OCI-LY1 (cell line): ENCODE measurements around the gene SMAD1.
A peak's percentile ranks its signal among the peaks of the same experiment; 100 is the strongest.

Experiments used
- H2AFZ ChIP-seq: fragments of 200-600 bp; sonication (generic), shearing (Covaris generic); 2 replicates; pipeline ENCODE4 v1.6.0; 2014; ENCODE audit warnings: antibody characterized with exemption, mild to moderate bottlenecking, low read length
- H3F3A ChIP-seq: fragments of 200-600 bp; sonication (generic), shearing (Covaris generic); 2 replicates; pipeline ENCODE4 v1.6.0; 2014; ENCODE audit warnings: mild to moderate bottlenecking, antibody characterized with exemption, low read length, moderate library complexity; ENCODE audit not compliant: insufficient read depth
- H3K27ac ChIP-seq: fragments of 200-600 bp; sonication (generic); 2 replicates; pipeline ENCODE4 v1.5.1; 2014; ENCODE audit warnings: low read length, mixed run types, mild to moderate bottlenecking, low read depth; ENCODE audit not compliant: poor library complexity, severe bottlenecking
- H3K27me3 ChIP-seq: fragments of 200-600 bp; sonication (generic); 2 replicates; pipeline ENCODE4 v1.6.0; 2014; ENCODE audit warnings: antibody characterized with exemption, mild to moderate bottlenecking, low read length, moderate library complexity; ENCODE audit not compliant: insufficient read depth
- H3K36me3 ChIP-seq: fragments of 200-600 bp; sonication (generic); 2 replicates; pipeline ENCODE4 v1.6.1; 2014; ENCODE audit warnings: mild to moderate bottlenecking, antibody characterized with exemption, low read length, moderate library complexity, mixed read lengths; ENCODE audit not compliant: insufficient read depth
- H3K4me1 ChIP-seq: fragments of 200-600 bp; sonication (generic); 2 replicates; pipeline ENCODE4 v1.5.1; 2014; ENCODE audit warnings: mild to moderate bottlenecking, low read length, moderate library complexity; ENCODE audit not compliant: insufficient read depth, severe bottlenecking
- H3K4me2 ChIP-seq: fragments of 200-600 bp; sonication (generic), shearing (Covaris generic); 2 replicates; pipeline ENCODE4 v1.6.1; 2014; ENCODE audit warnings: low read length
- H3K4me3 ChIP-seq: fragments of 200-600 bp; sonication (generic); 2 replicates; pipeline ENCODE4 v1.5.1; 2014; ENCODE audit warnings: low read length, low read depth, mild to moderate bottlenecking, mixed read lengths; ENCODE audit not compliant: poor library complexity, severe bottlenecking
- H3K79me2 ChIP-seq: fragments of 200-600 bp; shearing (Covaris generic); 2 replicates; pipeline ENCODE4 v1.6.1; 2016; ENCODE audit warnings: mixed run types, low read length, mixed read lengths; ENCODE audit not compliant: insufficient read depth
- H3K9ac ChIP-seq: fragments of 200-600 bp; sonication (generic), shearing (Covaris generic); 2 replicates; pipeline ENCODE4 v1.6.1; 2014; ENCODE audit warnings: mild to moderate bottlenecking, low read length, mixed read lengths
- H3K9me2 ChIP-seq: fragments of 200-600 bp; sonication (generic), shearing (Covaris generic); 2 replicates; pipeline ENCODE4 v1.6.1; 2014; ENCODE audit warnings: low read depth, mild to moderate bottlenecking, low read length, mixed read lengths
- H3K9me3 ChIP-seq: fragments of 200-600 bp; shearing (Covaris generic); 2 replicates; pipeline ENCODE4 v1.6.1; 2014; ENCODE audit warnings: low read length, mixed read lengths
- H4K20me1 ChIP-seq: fragments of 200-600 bp; sonication (generic), shearing (Covaris generic); 2 replicates; pipeline ENCODE4 v1.6.0; 2016; ENCODE audit warnings: mild to moderate bottlenecking, low read length; ENCODE audit not compliant: insufficient read depth
- CTCF ChIP-seq: fragments of 200-600 bp; sonication (generic), shearing (Covaris generic); IDR thresholded peaks from 2 replicates; pipeline ENCODE4 v1.5.1; 2017; ENCODE audit warnings: mild to moderate bottlenecking, antibody characterized with exemption, low read length, moderate library complexity, mixed read lengths
- EZH2 ChIP-seq: fragments of 200-600 bp; sonication (generic), shearing (Covaris generic); IDR thresholded peaks from 2 replicates; pipeline ENCODE4 v1.8.0; 2017; ENCODE audit warnings: borderline replicate concordance, mixed run types, mild to moderate bottlenecking, antibody characterized with exemption, low read length, moderate library complexity, mixed read lengths

SMAD1 gene

DNA sequence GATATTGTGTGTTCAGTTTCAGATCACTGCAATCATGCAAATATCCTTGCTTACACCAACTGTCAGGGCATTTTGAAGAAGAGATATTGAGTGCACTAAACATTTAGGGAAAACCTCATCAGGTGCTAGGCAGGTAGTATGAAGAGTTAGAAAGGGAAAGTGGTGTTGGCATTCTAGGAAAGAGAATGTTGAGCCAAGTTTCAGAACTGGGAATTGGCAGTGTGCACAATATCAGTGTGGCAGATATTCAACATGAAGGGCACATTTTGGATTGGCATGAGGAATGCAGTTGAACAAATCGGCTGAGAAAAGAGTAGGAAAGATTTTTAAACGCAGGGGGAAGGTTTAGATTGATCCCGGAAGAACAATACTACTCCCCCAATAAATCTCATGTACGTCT, 43.4 kb upstream of the SMAD1 start:
- peaks cover 11% of the 10 kb centered on the region for H3K9me3 ChIP-seq
- H3K9ac ChIP-seq = no peak overlapping the region
- H2AFZ ChIP-seq = no peak overlapping the region
- no peak overlapping the region for H3K27ac ChIP-seq
- no peak for TF ChIP-seq CTCF
- no peak for TF ChIP-seq EZH2
- no peaks in the 10 kb centered on the region for H4K20me1 ChIP-seq
- no peaks in the 10 kb centered on the region for H3K27me3 ChIP-seq
- H3K4me3 ChIP-seq = no peak overlapping the region
- H3K9me2 ChIP-seq = no peaks in the 10 kb centered on the region
- no peak overlapping the region for H3K4me2 ChIP-seq
- H3F3A ChIP-seq = no peaks in the 10 kb centered on the region
- H3K79me2 ChIP-seq = no peaks in the 10 kb centered on the region
- peaks cover 6% of the 10 kb centered on the region for H3K4me1 ChIP-seq
- no peaks in the 10 kb centered on the region for H3K36me3 ChIP-seq

DNA sequence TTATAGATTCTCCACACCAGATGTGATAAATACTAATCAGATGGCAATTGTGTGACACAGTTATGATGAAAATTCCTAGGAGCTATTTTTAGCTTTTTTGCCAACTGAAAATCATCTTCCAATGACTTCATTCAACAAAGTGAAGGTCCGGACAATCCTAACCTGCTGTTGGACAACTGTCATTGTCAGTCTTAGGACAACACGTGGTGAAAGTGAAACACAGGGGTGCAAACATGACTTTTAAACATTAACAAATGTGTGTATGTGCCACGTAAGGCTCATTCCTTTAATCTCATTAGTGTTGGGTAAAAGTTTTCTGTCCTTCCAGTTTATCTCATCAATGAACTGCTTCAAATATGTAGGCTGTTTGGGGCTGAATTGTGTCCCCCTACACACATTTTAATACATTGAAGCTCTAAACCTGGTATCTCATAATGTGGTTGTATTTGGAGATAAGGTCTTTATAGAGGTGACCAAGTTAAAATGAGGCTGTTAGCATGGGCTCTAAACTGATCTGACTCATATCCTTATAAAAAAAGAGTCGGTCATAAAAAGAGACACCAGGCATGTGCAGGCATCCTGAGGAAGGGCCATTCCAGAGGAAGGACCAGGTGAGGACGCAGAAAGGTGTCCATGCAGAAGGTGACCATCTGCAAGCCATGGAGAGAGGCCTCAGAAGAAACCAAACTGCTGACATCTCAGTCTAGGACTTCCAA, 41.2 kb upstream of the SMAD1 start:
- H3K27me3 ChIP-seq = no peaks in the 10 kb centered on the region
- no peak overlapping the region for H3K4me3 ChIP-seq
- peaks cover 6% of the 10 kb centered on the region for H3K4me1 ChIP-seq
- H2AFZ ChIP-seq = 0 out of 2 replicates have a peak overlapping the region, but pooled peaks have one; percentile 11
- TF ChIP-seq CTCF (no peak), EZH2 (no peak)
- no peaks in the 10 kb centered on the region for H3K9me3 ChIP-seq
- H3K79me2 ChIP-seq = no peaks in the 10 kb centered on the region
- H3K9me2 ChIP-seq = no peaks in the 10 kb centered on the region
- H3K27ac ChIP-seq = no peak overlapping the region
- no peak overlapping the region for H3K9ac ChIP-seq
- H4K20me1 ChIP-seq = no peaks in the 10 kb centered on the region
- no peak overlapping the region for H3K4me2 ChIP-seq
- no peaks in the 10 kb centered on the region for H3F3A ChIP-seq
- H3K36me3 ChIP-seq = no peaks in the 10 kb centered on the region

DNA sequence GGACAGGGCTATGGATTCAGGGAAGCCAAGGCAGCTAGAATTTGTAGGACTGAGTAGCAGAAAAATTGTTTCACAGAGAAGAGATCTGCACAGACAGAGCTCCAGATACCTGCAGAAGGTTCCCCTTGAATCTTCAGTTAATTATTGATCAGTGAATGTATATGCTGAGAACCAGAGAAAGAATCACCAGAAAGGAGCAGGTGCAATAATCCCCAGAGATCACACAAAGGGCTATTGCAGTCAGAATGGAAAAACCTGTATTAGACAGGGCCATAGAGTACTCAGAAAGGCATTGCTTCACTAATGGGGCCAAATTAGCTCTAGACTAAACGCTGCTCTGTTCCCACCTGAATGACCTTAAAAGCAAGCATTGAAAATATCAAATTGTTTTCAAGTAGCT, 35.5 kb upstream of the SMAD1 start:
- H3K36me3 ChIP-seq = no peaks in the 10 kb centered on the region
- no peak overlapping the region for H3K4me3 ChIP-seq
- H3K79me2 ChIP-seq = no peaks in the 10 kb centered on the region
- TF ChIP-seq EZH2 = no peak
- no peak for TF ChIP-seq CTCF
- H4K20me1 ChIP-seq = no peaks in the 10 kb centered on the region
- no peaks in the 10 kb centered on the region for H3K27me3 ChIP-seq
- no peaks in the 10 kb centered on the region for H3K4me1 ChIP-seq
- no peak overlapping the region for H3K27ac ChIP-seq
- no peaks in the 10 kb centered on the region for H3K9me2 ChIP-seq
- no peak overlapping the region for H3K9ac ChIP-seq
- no peak overlapping the region for H3K4me2 ChIP-seq
- H2AFZ ChIP-seq = no peak overlapping the region
- H3K9me3 ChIP-seq = peaks cover 3% of the 10 kb centered on the region; the same call in 1 of the 2 replicates
- H3F3A ChIP-seq = no peaks in the 10 kb centered on the region
